Vagina (tissue), 2 donors: ENCODE measurements around the gene CELF6. TPM values are rescaled to one million over a fixed set of nuclear protein-coding genes. Genes with fewer than 3 reads are reported as not detected.

Experiments
- DNase-seq, 2 donors: peaks; one replicate each; pipeline ENCODE4 v3.0.0-alpha.2; 2017; ENCODE audit errors: extremely low spot score in 2 of 2
- H3K27ac ChIP-seq: fragments of 200-600 bp; sonication (generic); one replicate; pipeline ENCODE4 v1.5.1; 2019
- H3K27me3 ChIP-seq: fragments of 200-600 bp; sonication (generic); one replicate; pipeline ENCODE4 v1.5.1; 2019
- H3K36me3 ChIP-seq, 2 donors: fragments of 200-600 bp; sonication (generic); one replicate each; pipeline ENCODE4 v1.5.1; 2017 to 2019
- H3K4me1 ChIP-seq: fragments of 200-600 bp; sonication (generic); one replicate; pipeline ENCODE4 v1.5.1; 2019
- H3K4me3 ChIP-seq, 2 donors: fragments of 200-600 bp; sonication (generic); 1 replicate in 1 of 2; 2 replicates in 1 of 2; pipeline ENCODE4 v1.5.1; 2016 to 2019
- H3K9me3 ChIP-seq: fragments of 200-600 bp; sonication (generic); one replicate; pipeline ENCODE4 v1.5.1; 2019
- POLR2A ChIP-seq, 2 donors: fragments of 450-650 bp; IDR thresholded peaks; one replicate each; pipeline ENCODE4 v1.6.1; 2017; ENCODE audit warnings: antibody characterized with exemption in 2 of 2, mild to moderate bottlenecking in 2 of 2, moderate library complexity in 2 of 2
- POLR2AphosphoS5 ChIP-seq, 2 donors: sonication (generic); formaldehyde crosslinking; IDR thresholded peaks; one replicate each; pipeline ENCODE4 v1.9.0; 2017; ENCODE audit warnings: antibody characterized with exemption in 2 of 2, mild to moderate bottlenecking in 2 of 2, low read depth in 1 of 2; ENCODE audit not compliant: insufficient read depth in 1 of 2
- intact Hi-C: fragments of 100-400 bp; cut with DNase I; formaldehyde crosslinking; loops from one replicate; pipeline ENCODE4 v1.15.1; 2023
- total RNA-seq: library from RNA; depleted of rRNA; stranded (reverse); fragments of >200 nt; gene quantifications from one replicate; pipeline ENCODE4 v1.2.3, GENCODE V29; 2016
- TF ChIP-seq, protein P1 (sequence below), 3 experiments: fragments of 450-650 bp in 2 of 3; fragments of 200-600 bp in 1 of 3; sonication (generic) in 1 of 3; IDR thresholded peaks; one replicate each; pipeline ENCODE4 v1.5.1; 2017 to 2019; ENCODE audit warnings: antibody characterized with exemption in 3 of 3, mild to moderate bottlenecking in 2 of 3, moderate library complexity in 2 of 3

The CELF6 gene
- total RNA-seq, 1 donor from 2014 or later: 7.1 TPM

DNA sequence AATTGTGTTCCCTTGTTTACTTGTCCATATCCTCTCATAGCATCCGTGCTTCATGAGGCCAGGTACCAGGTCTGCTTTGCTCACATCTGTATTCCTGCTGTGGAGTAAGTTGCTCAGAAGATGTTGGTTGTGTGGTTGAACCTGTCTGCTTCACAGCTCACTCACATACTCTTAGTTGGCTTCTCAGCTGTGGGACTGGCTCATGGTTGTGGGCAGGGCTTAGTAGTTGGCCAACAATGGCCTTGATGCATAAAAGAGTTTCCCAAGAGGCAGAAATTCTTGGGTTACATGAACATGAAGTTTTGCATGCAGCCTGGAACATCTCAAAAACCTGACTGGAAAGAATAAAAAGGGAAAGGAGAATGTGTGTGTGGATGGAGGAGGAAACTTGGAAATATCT is 17.0 kb downstream of the CELF6 start:
- H3K27me3 ChIP-seq: no peaks in the 10 kb centered on the region
- intact Hi-C loops: no loop called here
- no peak overlapping the region for H3K4me3 ChIP-seq
- no peaks in the 10 kb centered on the region for H3K4me1 ChIP-seq
- TF ChIP-seq, protein P1, sequence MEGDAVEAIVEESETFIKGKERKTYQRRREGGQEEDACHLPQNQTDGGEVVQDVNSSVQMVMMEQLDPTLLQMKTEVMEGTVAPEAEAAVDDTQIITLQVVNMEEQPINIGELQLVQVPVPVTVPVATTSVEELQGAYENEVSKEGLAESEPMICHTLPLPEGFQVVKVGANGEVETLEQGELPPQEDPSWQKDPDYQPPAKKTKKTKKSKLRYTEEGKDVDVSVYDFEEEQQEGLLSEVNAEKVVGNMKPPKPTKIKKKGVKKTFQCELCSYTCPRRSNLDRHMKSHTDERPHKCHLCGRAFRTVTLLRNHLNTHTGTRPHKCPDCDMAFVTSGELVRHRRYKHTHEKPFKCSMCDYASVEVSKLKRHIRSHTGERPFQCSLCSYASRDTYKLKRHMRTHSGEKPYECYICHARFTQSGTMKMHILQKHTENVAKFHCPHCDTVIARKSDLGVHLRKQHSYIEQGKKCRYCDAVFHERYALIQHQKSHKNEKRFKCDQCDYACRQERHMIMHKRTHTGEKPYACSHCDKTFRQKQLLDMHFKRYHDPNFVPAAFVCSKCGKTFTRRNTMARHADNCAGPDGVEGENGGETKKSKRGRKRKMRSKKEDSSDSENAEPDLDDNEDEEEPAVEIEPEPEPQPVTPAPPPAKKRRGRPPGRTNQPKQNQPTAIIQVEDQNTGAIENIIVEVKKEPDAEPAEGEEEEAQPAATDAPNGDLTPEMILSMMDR (IDR thresholded peaks at IDR 0.05): no peak
- TF ChIP-seq POLR2A (IDR thresholded peaks at IDR 0.05) (no peak), POLR2AphosphoS5 (IDR thresholded peaks at IDR 0.05; ENCODE audit: insufficient read depth in 1 of 2, low read depth in 1 of 2) (no peak)
- no peaks in the 10 kb centered on the region for H3K9me3 ChIP-seq
- H3K36me3 ChIP-seq: no peaks in the 10 kb centered on the region
- H3K27ac ChIP-seq: no peak overlapping the region
- no peak for DNase-seq

DNA sequence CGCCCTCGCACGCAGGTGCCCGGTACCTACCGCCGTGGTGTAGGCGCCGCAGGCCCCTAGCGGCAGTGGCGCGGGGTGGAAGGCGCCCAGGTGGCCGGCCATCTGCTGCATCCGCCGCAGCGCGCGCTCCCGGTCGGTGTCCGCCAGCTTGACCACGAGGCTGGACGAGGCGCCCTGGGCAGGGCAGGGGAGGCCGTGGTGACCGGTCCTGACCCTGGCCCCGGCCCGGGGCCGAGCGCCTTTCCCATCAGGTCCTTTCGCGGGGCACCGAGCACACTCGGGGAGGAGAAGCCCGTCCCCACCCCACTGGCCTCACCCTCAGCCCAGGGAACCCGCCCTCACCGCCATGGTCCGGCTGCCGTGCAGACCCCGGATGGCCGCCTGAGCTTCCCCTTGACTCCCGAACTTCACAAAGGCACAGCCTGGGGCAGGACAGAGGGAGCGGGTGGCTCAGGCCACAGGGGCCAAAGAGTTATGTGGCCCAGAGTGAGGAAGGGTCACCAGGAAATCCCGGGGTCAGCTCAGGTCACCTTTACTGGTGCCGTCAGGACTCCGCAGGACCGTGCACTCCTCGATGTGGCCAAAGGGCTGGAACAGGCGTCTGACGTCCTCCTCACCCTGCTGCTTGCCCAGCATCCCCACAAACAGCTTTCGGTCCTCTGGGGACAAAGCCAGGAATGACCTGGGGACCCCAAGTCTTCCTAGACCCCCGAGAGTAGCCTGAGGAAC is 30.2 kb downstream of the CELF6 start:
- H3K36me3 ChIP-seq: no peaks in the 10 kb centered on the region
- no peak overlapping the region for H3K4me3 ChIP-seq
- TF ChIP-seq POLR2A (IDR thresholded peaks at IDR 0.05) (no peak), POLR2AphosphoS5 (IDR thresholded peaks at IDR 0.05; ENCODE audit: insufficient read depth in 1 of 2, low read depth in 1 of 2) (no peak)
- TF ChIP-seq, protein P1 (IDR thresholded peaks at IDR 0.05): no peak
- intact Hi-C loops: no loop called here
- no peak overlapping the region for H3K27ac ChIP-seq
- H3K27me3 ChIP-seq: no peaks in the 10 kb centered on the region
- no peak for DNase-seq
- no peaks in the 10 kb centered on the region for H3K4me1 ChIP-seq
- H3K9me3 ChIP-seq: no peaks in the 10 kb centered on the region

DNA sequence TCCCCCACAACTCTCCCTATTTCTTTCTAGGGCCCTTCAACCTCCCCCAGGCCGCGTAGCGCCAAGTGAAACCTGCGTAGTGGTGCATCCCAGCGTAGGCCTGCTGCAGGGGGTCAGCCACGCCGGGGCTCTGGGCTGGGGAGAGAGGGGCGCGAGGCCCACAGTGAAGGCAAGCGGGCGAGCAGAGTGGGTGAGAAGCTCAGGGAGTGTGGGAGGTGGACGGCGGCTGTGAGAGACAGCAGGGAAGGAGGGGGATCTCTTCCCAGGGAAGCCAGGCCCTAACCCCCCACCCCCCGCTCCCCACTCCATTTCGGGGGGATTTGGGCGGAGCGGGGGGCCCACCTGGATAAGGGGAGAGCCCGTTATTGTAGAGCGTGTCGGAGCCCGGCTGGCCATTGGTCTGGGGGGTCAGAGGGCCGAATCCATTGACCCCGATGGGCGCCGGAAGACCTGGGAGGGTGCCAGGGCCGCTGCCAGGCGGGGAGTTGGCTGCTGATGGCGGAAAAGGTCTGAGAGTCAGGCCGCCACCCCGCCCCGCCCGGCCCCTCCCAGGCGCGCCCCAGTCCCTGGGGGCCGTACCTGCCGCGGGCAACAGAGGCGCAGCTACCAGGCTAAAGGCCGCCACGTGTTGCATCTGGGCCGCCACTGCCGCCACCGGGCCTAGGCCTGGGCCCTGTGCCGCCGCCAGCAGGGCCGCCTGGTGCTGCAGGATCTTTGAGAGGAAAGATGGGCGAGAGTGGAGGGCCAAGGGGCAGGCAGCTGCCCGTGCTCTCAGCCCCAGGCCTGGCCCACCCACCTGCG is 31.0 kb downstream of the CELF6 start:
- no peak overlapping the region for H3K4me3 ChIP-seq
- no peaks in the 10 kb centered on the region for H3K4me1 ChIP-seq
- no peaks in the 10 kb centered on the region for H3K9me3 ChIP-seq
- no peak for DNase-seq
- no peaks in the 10 kb centered on the region for H3K27me3 ChIP-seq
- TF ChIP-seq POLR2AphosphoS5 (IDR thresholded peaks at IDR 0.05; ENCODE audit: insufficient read depth in 1 of 2, low read depth in 1 of 2): no peak
- TF ChIP-seq, protein P1 (IDR thresholded peaks at IDR 0.05): no peak
- H3K36me3 ChIP-seq: no peaks in the 10 kb centered on the region
- intact Hi-C loops: no loop called here
- no peak overlapping the region for H3K27ac ChIP-seq

DNA sequence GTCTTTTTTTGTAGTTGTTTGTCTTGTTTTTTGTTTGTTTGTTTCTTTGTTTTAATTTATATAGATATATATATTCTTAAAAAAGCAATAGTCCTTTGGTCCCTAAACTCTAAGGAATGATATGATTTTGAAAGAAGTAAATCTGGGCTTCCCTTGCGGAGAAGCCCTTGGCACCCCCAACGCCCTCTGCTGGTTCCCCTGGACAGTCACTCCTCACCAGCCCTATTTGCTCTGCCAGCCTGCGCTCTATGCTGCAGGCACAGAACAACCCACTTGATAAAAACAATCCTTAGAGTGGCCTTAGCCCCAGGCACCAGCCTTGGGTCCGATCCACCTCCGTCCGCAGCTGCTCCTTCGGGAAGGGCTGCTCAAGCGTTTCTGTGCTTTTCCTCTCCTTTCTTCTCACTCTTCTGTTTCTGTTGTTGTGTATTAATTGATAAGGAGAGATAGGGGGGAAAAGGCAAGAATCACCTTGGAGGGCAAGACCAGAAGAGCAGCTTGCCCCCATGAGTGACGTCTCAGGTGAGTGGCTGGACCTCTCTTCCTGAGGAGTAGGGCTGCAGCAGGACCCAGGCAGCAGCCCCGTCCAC is 33.9 kb downstream of the CELF6 start:
- no peaks in the 10 kb centered on the region for H3K9me3 ChIP-seq
- TF ChIP-seq POLR2A (IDR thresholded peaks at IDR 0.05): no peak
- TF ChIP-seq, protein P1 (IDR thresholded peaks at IDR 0.05): peak in 1 of 3 experiments; percentile 6
- no peak overlapping the region for H3K4me3 ChIP-seq
- no peak for DNase-seq
- H3K36me3 ChIP-seq: no peaks in the 10 kb centered on the region
- no peaks in the 10 kb centered on the region for H3K27me3 ChIP-seq
- H3K4me1 ChIP-seq: no peaks in the 10 kb centered on the region
- H3K27ac ChIP-seq: no peak overlapping the region
- intact Hi-C loops: no loop called here
